GM15510 (cell line): ENCODE results near the gene NAXD.
A peak's percentile ranks its signal among the peaks of the same experiment; 100 is the strongest.

Experiments used
- POLR2A ChIP-seq: IDR thresholded peaks from 3 replicates; pipeline ENCODE4 v1.6.1; 2011; ENCODE audit warnings: borderline replicate concordance; ENCODE audit not compliant: insufficient read length; ENCODE audit errors: extremely low read depth

NAXD gene

GRCh38 chr13:110636701-110637201 is 21.4 kb downstream of the NAXD start:
- TF ChIP-seq POLR2A = no peak

GRCh38 chr13:110637275-110637674 is 21.9 kb downstream of the NAXD start:
- TF ChIP-seq POLR2A = no peak

- no peak for TF ChIP-seq POLR2A
These were observed 22.4 kb downstream of the NAXD start for GRCh38 chr13:110637747-110638146.

DNA sequence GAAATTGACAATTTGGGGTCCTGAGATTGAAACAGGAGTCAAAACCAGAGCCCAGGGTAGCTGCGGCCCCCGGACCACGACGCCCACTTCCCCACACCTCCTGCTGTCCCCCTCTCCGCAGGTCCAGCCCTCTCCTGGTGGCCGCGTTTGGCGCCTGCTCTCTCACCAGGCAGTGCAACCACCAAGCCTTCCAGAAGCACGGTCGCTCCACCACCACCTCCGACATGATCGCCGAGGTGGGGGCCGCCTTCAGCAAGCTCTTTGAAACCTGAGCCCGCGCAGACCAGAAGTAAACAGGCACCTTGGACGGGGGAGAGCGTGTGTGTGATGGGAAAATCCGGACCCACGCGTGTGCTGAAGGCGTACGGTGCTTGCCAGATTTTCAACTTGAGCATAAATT is 22.9 kb downstream of the NAXD start:
- no peak for TF ChIP-seq POLR2A

GRCh38 chr13:110638814-110639806 is 23.8 kb downstream of the NAXD start:
- no peak for TF ChIP-seq POLR2A

- TF ChIP-seq POLR2A = no peak
These were observed 24.6 kb downstream of the NAXD start for GRCh38 chr13:110639935-110640334.

GRCh38 chr13:110640591-110641029 is 25.3 kb downstream of the NAXD start:
- TF ChIP-seq POLR2A = no peak

DNA sequence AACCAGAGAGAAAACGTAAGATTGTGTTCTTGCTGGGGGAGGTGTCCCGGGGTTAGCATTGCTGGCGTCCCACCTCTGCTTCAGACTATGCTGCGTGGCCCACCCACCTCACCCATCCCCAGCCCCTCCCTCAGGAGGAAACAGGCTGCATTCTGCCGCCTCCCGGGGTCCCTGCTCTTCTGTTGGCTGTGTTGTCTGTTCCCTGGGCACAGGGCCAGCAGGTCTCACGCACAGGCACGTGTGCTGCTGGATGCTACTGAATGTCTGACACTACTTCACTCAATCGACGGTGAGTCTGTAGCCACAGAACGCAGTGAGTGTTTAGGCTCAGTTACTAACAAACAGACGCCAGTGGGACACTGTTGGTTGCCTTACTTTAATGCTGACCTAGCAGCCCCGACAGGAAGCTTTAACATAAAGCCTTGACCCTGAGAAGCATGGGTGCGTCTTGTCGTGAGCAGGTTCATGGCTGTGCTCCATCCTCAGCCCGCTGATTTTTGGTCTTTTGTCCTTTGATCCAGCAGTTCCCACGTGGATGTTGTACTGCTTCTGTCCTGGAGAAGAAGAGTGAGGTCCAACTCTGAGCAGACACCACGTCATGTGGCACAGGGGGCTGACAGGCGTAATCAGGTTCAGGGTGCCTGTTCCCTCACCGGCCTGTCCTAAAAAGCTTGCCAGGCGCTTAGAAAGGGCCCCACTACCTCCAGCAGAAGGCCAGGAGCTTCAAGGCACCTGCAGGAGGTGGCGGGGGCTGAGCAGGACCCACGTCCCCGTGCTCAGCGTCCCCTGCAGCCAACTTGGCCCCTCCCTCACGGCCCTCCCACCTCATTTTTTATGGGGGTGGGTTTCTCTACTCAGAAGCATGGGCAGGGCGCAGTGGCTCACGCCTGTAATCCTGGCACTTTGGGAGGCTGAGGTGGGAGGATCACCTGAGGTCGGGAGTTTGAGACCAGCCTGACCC is 26.0 kb downstream of the NAXD start:
- no peak for TF ChIP-seq POLR2A

DNA sequence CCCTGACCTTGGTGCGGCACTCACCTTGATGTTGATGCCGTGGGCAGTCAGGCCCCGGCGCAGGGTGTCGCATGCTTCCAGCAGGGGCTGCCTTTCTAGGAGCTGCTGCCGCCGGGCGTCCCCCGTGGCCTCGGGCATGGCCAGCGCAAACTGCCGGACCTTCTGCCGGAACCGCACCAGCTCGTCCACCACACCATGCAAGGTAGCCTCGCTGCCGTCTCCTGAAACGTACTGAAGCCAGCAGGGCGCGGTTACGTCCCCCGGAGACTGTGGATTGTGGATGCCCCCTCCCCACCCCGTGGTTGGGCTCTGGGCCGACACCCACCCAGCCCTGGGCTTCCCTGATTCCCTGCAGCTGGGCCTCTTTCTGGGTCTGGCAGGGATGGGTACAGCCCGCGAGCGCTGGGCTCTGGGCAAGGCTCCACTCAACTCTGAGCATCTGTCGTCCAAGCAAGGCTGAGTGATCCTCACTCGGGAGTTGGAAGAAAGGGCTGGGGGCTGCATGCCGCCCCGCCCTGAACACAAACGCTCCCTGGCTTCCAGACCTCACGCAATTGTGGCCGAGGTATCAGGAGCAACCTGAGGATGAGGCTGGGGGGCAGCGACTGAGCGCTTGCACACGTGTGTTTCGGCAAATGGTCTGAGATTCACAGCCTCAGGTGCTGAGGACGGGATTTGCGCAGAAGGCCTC is 27.1 kb downstream of the NAXD start:
- TF ChIP-seq POLR2A = no peak

DNA sequence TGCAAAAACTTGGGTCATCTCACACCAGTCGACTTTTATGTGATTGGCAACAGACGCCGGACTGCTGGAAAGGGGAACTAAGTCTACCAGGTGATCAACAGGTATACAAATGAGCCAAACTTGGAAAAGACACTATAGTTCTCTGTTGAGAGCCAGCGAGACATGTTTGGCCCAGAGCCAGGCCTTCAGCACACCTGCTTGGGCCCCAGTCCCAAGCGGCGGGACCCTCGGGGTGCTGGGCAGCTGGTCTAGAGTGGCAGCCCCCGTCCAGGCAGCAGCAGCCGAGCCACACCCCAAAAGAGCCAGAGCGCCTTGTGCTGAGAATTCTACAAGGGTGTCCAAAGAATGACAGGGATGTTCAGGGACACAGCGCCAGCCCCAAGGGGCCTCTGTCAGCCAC is 28.0 kb downstream of the NAXD start:
- no peak for TF ChIP-seq POLR2A

- no peak for TF ChIP-seq POLR2A
These were observed 28.6 kb downstream of the NAXD start for GRCh38 chr13:110643768-110644421.

DNA sequence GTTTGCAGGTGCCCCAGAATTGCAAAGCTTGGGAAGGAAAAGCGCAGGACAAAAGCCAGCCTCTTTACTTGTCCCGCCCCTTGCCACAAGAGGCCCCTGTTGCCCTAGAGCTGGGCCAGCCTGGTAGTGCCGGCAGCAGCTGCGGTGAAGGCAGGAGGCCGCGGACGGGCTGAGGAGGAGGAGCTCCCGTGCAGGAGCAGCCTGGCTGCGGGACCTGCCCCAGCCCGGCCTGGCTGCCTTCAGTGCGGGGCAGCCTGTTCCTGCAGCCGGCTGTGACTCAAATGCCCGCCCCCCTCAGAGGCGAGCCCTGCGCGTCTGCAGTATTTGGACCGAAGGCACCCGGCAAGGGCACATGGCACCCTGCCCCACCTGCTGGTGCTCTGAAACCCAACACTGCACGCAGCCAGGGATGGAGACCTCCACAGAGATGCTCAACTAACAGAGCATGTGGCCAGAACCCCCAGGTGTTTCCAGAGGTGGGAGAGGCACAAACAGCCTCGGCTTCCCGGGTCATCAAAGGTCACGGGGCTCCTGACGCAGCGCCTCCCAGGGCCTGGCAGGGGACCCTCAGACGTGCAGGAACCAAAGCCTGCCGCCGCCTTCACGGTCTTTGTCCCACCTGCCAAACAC is 29.7 kb downstream of the NAXD start:
- peak; percentile 7 for TF ChIP-seq POLR2A

DNA sequence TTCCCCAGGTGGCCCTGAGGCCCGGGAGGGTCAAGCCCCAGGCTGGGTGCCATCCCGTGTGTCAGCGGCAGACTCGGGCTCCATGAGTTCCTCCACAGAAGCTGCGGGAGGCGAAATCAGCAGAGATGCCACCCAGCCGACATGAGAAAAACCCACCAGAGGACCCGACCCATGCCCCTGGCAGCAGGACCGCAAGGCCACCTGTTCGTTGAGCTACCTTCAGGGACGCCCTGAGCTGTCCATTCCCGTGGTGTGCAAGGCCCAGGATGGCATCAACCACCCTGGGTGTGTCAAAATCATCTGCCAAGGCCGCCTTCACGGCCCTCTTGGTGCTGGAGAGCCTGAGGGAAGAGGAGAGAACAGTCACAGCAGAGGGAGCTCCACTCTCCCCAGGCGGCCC is 30.4 kb downstream of the NAXD start:
- TF ChIP-seq POLR2A = no peak
